ENCODE data around the gene CTSL.

CTSL gene

DNA sequence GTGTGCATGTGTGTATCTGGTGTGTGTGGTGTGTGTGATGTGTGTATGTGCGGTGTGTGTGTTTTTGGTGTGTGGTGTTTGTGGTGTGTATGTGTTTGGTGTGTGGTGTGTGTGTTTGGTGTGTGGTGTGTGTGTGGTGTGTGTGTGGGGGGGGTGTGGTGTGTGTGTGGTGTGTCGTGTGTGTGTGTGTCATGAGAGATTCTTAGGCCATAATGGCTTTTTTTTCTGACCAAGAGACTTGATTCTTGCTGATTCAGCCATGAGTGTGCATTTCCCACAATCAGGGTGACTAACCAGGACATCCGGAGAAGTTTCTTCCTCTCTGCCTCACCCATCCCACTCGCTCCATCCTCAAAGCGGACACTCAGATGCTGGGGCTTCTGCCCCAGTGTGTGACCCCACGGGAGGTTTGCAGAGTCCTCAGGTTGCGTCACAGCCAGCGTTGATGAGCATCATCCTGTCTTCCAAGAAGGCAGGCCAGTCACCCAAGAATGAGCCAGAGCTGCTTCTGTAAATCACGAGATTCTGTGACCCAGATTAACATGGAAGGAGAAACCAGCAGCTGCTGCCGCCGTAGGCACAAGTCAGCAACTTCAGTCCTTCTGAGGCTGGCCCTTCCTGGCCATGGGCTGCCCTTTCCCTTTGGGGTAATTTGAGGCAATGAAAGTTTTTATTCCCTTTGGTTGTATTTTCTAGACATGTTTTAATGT lies 12.5 kb upstream of the CTSL start:
- TF ChIP-seq, protein P1, sequence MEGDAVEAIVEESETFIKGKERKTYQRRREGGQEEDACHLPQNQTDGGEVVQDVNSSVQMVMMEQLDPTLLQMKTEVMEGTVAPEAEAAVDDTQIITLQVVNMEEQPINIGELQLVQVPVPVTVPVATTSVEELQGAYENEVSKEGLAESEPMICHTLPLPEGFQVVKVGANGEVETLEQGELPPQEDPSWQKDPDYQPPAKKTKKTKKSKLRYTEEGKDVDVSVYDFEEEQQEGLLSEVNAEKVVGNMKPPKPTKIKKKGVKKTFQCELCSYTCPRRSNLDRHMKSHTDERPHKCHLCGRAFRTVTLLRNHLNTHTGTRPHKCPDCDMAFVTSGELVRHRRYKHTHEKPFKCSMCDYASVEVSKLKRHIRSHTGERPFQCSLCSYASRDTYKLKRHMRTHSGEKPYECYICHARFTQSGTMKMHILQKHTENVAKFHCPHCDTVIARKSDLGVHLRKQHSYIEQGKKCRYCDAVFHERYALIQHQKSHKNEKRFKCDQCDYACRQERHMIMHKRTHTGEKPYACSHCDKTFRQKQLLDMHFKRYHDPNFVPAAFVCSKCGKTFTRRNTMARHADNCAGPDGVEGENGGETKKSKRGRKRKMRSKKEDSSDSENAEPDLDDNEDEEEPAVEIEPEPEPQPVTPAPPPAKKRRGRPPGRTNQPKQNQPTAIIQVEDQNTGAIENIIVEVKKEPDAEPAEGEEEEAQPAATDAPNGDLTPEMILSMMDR (IDR thresholded peaks at IDR 0.05; ENCODE audit: low read depth, low read length), result no peak
- no peak for TF ChIP-seq MYC (IDR thresholded peaks at IDR 0.05; ENCODE audit: low read depth, low read length)
- TF ChIP-seq, protein P2, sequence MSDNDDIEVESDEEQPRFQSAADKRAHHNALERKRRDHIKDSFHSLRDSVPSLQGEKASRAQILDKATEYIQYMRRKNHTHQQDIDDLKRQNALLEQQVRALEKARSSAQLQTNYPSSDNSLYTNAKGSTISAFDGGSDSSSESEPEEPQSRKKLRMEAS (IDR thresholded peaks at IDR 0.05; ENCODE audit: low read depth, low read length), result no peak
- peak; percentile 77 for DNase-seq (ENCODE audit: low read depth)
- no peak overlapping the region for H3K4me3 ChIP-seq (ENCODE audit: low read depth, low read length)

DNA sequence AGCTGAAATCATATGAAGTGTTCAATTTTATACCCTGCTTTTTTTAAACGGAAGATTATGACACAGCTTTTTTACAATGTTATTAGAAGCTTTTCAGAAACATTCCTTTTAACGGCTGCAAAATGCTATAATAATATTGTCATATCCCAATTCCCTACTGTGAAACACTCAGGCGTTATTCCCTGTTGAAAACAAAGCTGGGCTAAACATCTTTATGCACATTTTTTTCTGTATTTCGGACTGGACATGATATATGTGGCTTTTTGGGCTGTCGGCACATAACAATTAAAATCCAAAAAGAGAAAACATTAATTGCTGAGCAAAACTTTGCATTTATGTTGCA lies 12.0 kb upstream of the CTSL start:
- TF ChIP-seq MYC (IDR thresholded peaks at IDR 0.05; ENCODE audit: low read depth, low read length) (no peak), POLR2A (IDR thresholded peaks at IDR 0.05; ENCODE audit: extremely low read depth, insufficient read length) (no peak)
- no peak for DNase-seq (ENCODE audit: low read depth)
- H3K4me3 ChIP-seq (ENCODE audit: low read depth, low read length), result no peak overlapping the region

DNA sequence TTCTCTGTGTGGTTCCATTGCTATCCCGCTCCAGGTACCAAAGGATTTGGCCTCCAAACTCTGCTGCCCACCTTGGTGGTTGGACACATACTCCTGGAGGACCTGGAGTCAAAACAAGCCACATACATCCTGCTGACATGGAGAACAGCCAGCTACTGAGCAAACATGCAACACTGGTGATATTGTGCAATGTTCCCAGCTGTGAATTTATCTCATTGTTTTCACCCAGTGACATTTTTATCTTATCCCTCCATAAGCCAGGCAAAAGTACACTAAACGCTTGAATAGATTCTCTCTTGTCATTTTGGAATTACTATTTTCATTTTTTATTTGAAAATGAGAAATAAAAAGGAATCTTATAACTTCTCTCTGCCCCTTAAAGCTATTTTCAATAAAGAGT lies 11.1 kb upstream of the CTSL start:
- no peak overlapping the region for H3K4me3 ChIP-seq (ENCODE audit: low read depth, low read length)
- DNase-seq (ENCODE audit: low read depth), result peak; percentile 65
- TF ChIP-seq MYC (IDR thresholded peaks at IDR 0.05; ENCODE audit: low read depth, low read length), result no peak
- TF ChIP-seq, protein P1 (IDR thresholded peaks at IDR 0.05; ENCODE audit: low read depth, low read length), result no peak
- no peak for TF ChIP-seq POLR2A (IDR thresholded peaks at IDR 0.05; ENCODE audit: extremely low read depth, insufficient read length)
- TF ChIP-seq, protein P2 (IDR thresholded peaks at IDR 0.05; ENCODE audit: low read depth, low read length), result no peak; the same call in 1 of the 2 replicates

DNA sequence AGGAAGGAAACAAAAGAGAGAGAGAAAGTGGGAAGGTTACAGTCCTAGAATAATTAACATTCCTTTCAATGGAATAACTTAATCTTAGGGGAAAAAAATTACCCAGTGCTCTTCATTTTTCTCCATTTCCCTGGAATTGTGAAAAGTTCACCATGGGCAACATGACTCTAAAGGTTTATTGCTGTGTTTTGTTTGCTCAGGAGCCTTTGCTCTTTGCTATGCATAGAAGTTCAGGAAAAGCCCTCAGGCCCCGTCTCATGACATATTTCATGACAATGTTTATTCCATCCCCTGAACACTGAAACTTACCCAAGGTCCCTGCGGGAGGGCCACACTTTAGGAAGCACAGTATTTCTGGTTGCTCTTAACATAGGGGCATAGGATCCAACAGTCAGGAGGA lies 9.8 kb upstream of the CTSL start:
- H3K4me3 ChIP-seq (ENCODE audit: low read depth, low read length), result no peak overlapping the region
- TF ChIP-seq, protein P1 (IDR thresholded peaks at IDR 0.05; ENCODE audit: low read depth, low read length), result no peak
- TF ChIP-seq MYC (IDR thresholded peaks at IDR 0.05; ENCODE audit: low read depth, low read length), result no peak
- no peak for TF ChIP-seq POLR2A (IDR thresholded peaks at IDR 0.05; ENCODE audit: extremely low read depth, insufficient read length)
- TF ChIP-seq, protein P2 (IDR thresholded peaks at IDR 0.05; ENCODE audit: low read depth, low read length), result no peak
- DNase-seq (ENCODE audit: low read depth), result no peak

DNA sequence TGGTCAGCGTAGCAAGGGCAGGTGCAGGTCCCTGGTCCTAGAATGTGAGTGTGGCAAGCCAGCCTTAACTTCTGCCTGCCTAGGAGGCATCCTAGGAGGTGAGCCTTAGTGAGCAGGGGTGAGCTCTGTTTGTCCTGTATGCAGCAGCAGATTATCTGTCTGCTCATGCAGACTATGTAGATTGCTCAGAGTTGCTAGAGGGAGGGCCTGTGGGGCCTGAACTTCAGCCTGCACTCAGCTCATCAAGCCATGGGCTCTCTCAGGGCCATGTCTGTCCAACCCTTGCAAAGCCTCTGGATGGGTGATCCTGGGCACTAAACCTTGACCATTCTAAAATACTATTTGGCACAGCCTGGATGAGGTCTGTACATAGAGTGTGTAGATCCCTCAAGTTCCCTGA lies 8.5 kb upstream of the CTSL start:
- TF ChIP-seq MYC (IDR thresholded peaks at IDR 0.05; ENCODE audit: low read depth, low read length) (no peak), POLR2A (IDR thresholded peaks at IDR 0.05; ENCODE audit: extremely low read depth, insufficient read length) (no peak)
- TF ChIP-seq, protein P1 (IDR thresholded peaks at IDR 0.05; ENCODE audit: low read depth, low read length), result no peak
- TF ChIP-seq, protein P2 (IDR thresholded peaks at IDR 0.05; ENCODE audit: low read depth, low read length), result no peak
- H3K4me3 ChIP-seq (ENCODE audit: low read depth, low read length), result no peak overlapping the region
- DNase-seq (ENCODE audit: low read depth), result no peak

DNA sequence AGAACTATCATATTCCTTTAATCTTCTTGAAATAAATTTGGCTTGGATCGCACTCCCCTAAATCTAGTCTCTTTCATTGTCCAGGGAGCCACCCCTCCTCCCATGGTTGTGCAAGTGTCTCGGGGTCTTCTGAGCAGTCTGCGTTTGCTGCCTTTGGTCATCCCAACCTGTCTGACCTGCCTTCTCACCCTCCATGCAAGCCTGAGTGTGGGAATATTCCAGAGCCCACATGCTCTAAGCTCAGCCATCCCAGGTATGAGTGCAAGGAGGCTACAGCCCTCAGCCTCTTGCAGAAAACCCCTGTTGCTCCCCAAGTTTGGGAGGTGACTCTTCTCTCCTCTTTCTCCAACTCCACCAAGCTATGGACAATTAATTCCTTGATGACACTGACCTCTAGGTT lies 7.7 kb upstream of the CTSL start:
- no peak overlapping the region for H3K4me3 ChIP-seq (ENCODE audit: low read depth, low read length)
- TF ChIP-seq, protein P2 (IDR thresholded peaks at IDR 0.05; ENCODE audit: low read depth, low read length), result no peak
- TF ChIP-seq, protein P1 (IDR thresholded peaks at IDR 0.05; ENCODE audit: low read depth, low read length), result no peak
- TF ChIP-seq MYC (IDR thresholded peaks at IDR 0.05; ENCODE audit: low read depth, low read length) (no peak), POLR2A (IDR thresholded peaks at IDR 0.05; ENCODE audit: extremely low read depth, insufficient read length) (no peak)
- no peak for DNase-seq (ENCODE audit: low read depth)
